Panc1 (cell line): ENCODE results near the gene XRCC2. TPM values are rescaled to one million over a fixed set of nuclear protein-coding genes. Genes with fewer than 3 reads are reported as not detected.

Experiments
- ATAC-seq: fragments of 200-7000 bp; cut with Tn5 transposase; 2 replicates; pipeline ENCODE4 v1.9.1; 2020; ENCODE audit warnings: mild to moderate bottlenecking, moderate library complexity
- BruUV-seq: library from RNA; stranded (reverse); fragments of 400-500 nt; replicated peaks from 2 replicates; lab custom pipeline; 2021; lab: Mats Ljungman, UMichigan
- CTCF ChIA-PET: fragments of 300-600 bp; sonication (Branson Sonifier 250); formaldehyde crosslinking; loops from one replicate; lab custom pipeline; 2022; ENCODE audit warnings: antibody characterized with exemption; lab: Charles Lee
- POLR2A ChIA-PET: fragments of 300-600 bp; sonication (Branson Sonifier 250); formaldehyde crosslinking; loops from one replicate; lab custom pipeline; 2022; ENCODE audit warnings: antibody characterized with exemption; lab: Charles Lee
- DNase-seq: peaks from one replicate; pipeline ENCODE4 v3.0.0-alpha.2; 2010; ENCODE audit warnings: low read depth, low spot score
- H3K27ac ChIP-seq: 2 replicates; pipeline ENCODE4 v1.5.1; 2011; ENCODE audit warnings: mild to moderate bottlenecking, low read length, inconsistent platforms
- H3K27me3 ChIP-seq: fragments of 200-500 bp; sonication (Bioruptor generic); 2 replicates; pipeline ENCODE4 v1.6.0; 2014; ENCODE audit warnings: low read length, inconsistent platforms; ENCODE audit not compliant: control insufficient read depth, insufficient read depth
- H3K36me3 ChIP-seq: fragments of 200-500 bp; sonication (Bioruptor generic); 2 replicates; pipeline ENCODE4 v1.5.1; 2014; ENCODE audit warnings: inconsistent platforms, mild to moderate bottlenecking, low read length, moderate library complexity; ENCODE audit not compliant: control insufficient read depth, insufficient read depth
- H3K4me1 ChIP-seq: 2 replicates; pipeline ENCODE4 v1.5.1; 2011; ENCODE audit warnings: inconsistent platforms, mild to moderate bottlenecking, low read length, moderate library complexity; ENCODE audit not compliant: control insufficient read depth, insufficient read depth
- H3K4me3 ChIP-seq, 2 experiments: 2 replicates each; pipeline ENCODE4 v1.5.1; 2011 to 2012; ENCODE audit warnings: low read depth in 2 of 2, low read length in 2 of 2, mild to moderate bottlenecking in 2 of 2, inconsistent platforms in 1 of 2, moderate library complexity in 1 of 2
- H3K9me3 ChIP-seq: fragments of 200-500 bp; sonication (Bioruptor generic); 2 replicates; pipeline ENCODE4 v1.5.1; 2014; ENCODE audit warnings: low read depth, mild to moderate bottlenecking, inconsistent platforms, low read length, moderate library complexity; ENCODE audit not compliant: control insufficient read depth, insufficient read depth
- POLR2AphosphoS5 ChIP-seq: IDR thresholded peaks from 2 replicates; pipeline ENCODE4 v1.6.1; 2012; ENCODE audit warnings: mild to moderate bottlenecking, low read depth, low read length, moderate library complexity
- SIN3A ChIP-seq: IDR thresholded peaks from 2 replicates; pipeline ENCODE4 v1.6.1; 2012; ENCODE audit warnings: low read depth, mild to moderate bottlenecking, low read length, moderate library complexity, borderline replicate concordance; ENCODE audit not compliant: insufficient read depth
- TCF7L2 ChIP-seq: IDR thresholded peaks from 2 replicates; pipeline ENCODE4 v1.6.1; 2011; ENCODE audit warnings: mild to moderate bottlenecking, low read depth, low read length, inconsistent platforms
- in situ Hi-C: cut with HindIII; loops from 2 replicates; pipeline ENCODE4 v1.10.0; 2016; ENCODE audit warnings: low sequenced_read_pairs, low pct_unique_long_range_greater_than_20kb
- intact Hi-C: fragments of 100-400 bp; cut with micrococcal nuclease; formaldehyde crosslinking; loops from one replicate; pipeline ENCODE4 v1.10.0; 2022; ENCODE audit not compliant: unreplicated experiment
- total RNA-seq: library from RNA; stranded (reverse); gene quantifications from one replicate; pipeline ENCODE4 v1.2.1, GENCODE V29; 2021; ENCODE audit not compliant: unreplicated experiment
- TF ChIP-seq, protein P1 (sequence below): fragments of 450-650 bp; IDR thresholded peaks from 2 replicates; pipeline ENCODE4 v1.5.1; 2017; ENCODE audit warnings: mild to moderate bottlenecking
- TF ChIP-seq, protein P2 (sequence below), 2 experiments: IDR thresholded peaks; 2 replicates each; pipeline ENCODE4 v1.6.1; 2011 to 2012; ENCODE audit warnings: low read depth in 2 of 2, control low read depth in 1 of 2, low read length in 1 of 2, mild to moderate bottlenecking in 1 of 2, moderate library complexity in 1 of 2; ENCODE audit not compliant: insufficient read depth in 1 of 2

The XRCC2 gene
- total RNA-seq, 1 experiment from 2014 or later = 10.3 TPM

DNA sequence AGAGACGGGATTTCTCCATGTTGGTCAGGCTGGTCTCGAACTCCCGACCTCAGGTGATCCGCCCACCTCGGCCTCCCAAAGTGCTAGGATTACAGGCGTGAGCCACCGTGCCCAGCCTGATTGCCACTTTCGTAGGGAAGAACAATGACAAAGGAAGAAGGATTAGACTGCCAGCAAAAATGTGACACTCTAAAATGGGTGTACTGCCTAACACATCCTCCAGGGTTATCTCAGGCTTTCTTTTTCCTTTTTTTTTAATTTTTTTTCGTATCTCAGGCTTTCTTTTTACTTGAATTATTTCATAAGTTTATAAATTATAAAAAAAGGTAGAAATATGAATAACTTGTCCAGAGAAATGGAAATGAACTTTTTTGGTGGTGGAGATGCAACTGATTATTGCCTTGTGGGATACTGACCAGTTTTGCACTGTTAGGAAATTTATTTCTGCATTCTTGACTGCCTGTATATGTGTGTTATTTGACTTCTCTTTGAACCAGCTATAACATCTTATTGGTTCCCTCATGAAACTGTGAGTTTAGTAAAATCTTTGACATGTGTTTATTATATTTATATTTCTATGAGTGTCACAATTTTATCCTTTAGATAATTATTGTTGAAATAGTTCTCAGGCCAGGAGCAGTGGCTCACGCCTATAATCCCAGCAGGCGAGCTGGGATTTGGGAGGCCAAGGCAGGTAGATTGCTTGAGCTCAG, 56.8 kb downstream of the XRCC2 start:
- no peak for DNase-seq
- BruUV-seq = no TSS peak
- TF ChIP-seq SIN3A (no peak), POLR2AphosphoS5 (no peak), TCF7L2 (no peak)
- TF ChIP-seq, protein P1, sequence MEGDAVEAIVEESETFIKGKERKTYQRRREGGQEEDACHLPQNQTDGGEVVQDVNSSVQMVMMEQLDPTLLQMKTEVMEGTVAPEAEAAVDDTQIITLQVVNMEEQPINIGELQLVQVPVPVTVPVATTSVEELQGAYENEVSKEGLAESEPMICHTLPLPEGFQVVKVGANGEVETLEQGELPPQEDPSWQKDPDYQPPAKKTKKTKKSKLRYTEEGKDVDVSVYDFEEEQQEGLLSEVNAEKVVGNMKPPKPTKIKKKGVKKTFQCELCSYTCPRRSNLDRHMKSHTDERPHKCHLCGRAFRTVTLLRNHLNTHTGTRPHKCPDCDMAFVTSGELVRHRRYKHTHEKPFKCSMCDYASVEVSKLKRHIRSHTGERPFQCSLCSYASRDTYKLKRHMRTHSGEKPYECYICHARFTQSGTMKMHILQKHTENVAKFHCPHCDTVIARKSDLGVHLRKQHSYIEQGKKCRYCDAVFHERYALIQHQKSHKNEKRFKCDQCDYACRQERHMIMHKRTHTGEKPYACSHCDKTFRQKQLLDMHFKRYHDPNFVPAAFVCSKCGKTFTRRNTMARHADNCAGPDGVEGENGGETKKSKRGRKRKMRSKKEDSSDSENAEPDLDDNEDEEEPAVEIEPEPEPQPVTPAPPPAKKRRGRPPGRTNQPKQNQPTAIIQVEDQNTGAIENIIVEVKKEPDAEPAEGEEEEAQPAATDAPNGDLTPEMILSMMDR = no peak
- TF ChIP-seq, protein P2, sequence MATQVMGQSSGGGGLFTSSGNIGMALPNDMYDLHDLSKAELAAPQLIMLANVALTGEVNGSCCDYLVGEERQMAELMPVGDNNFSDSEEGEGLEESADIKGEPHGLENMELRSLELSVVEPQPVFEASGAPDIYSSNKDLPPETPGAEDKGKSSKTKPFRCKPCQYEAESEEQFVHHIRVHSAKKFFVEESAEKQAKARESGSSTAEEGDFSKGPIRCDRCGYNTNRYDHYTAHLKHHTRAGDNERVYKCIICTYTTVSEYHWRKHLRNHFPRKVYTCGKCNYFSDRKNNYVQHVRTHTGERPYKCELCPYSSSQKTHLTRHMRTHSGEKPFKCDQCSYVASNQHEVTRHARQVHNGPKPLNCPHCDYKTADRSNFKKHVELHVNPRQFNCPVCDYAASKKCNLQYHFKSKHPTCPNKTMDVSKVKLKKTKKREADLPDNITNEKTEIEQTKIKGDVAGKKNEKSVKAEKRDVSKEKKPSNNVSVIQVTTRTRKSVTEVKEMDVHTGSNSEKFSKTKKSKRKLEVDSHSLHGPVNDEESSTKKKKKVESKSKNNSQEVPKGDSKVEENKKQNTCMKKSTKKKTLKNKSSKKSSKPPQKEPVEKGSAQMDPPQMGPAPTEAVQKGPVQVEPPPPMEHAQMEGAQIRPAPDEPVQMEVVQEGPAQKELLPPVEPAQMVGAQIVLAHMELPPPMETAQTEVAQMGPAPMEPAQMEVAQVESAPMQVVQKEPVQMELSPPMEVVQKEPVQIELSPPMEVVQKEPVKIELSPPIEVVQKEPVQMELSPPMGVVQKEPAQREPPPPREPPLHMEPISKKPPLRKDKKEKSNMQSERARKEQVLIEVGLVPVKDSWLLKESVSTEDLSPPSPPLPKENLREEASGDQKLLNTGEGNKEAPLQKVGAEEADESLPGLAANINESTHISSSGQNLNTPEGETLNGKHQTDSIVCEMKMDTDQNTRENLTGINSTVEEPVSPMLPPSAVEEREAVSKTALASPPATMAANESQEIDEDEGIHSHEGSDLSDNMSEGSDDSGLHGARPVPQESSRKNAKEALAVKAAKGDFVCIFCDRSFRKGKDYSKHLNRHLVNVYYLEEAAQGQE (IDR thresholded peaks at IDR 0.05; ENCODE audit: insufficient read depth in 1 of 2, low read depth in 2 of 2, low read length in 1 of 2) = no peak
- Histone ChIP-seq H3K4me3 (no peak overlapping the region), H3K27ac (no peak overlapping the region), H3K4me1 (no peaks in the 10 kb centered on the region; the same call in 1 of the 2 replicates), H3K36me3 (no peaks in the 10 kb centered on the region), H3K9me3 (no peaks in the 10 kb centered on the region), H3K27me3 (no peaks in the 10 kb centered on the region)
- ATAC-seq = no peak
- CTCF ChIA-PET = no interaction called here
- intact Hi-C loops = no loop called here
- in situ Hi-C loops = no loop called here
- POLR2A ChIA-PET = interaction anchor here (0.6 kb wide), 1 partner anchor 18 kb away, joined by 7 read pairs; no protein-coding TSS in a partner anchor

DNA sequence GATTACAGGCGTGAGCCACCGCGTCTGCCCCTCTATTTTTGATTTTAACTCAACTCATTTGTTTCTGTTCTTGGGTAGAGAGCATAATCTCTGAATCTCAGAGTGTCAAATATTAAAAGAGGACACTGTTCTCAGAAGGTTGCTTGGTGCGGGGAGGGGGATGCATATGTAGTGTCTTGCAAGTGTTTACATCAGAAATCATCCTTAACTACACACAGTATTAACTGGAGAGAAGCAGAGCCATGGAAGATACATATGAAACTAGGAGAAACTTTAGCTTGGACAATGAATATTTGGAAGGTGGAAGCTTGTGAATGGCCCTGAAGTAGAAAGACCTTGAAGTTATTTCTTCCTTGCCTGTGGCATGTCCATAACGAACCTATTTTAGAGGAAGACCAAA, 57.5 kb downstream of the XRCC2 start:
- Histone ChIP-seq H3K4me3 (no peak overlapping the region), H3K4me1 (no peaks in the 10 kb centered on the region; the same call in 1 of the 2 replicates), H3K9me3 (no peaks in the 10 kb centered on the region), H3K36me3 (no peaks in the 10 kb centered on the region), H3K27me3 (no peaks in the 10 kb centered on the region), H3K27ac (no peak overlapping the region)
- in situ Hi-C loops (no loop called here), intact Hi-C loops (no loop called here)
- ATAC-seq = no peak
- ChIA-PET CTCF (no interaction called here), POLR2A (no interaction called here)
- TF ChIP-seq, protein P1 = no peak
- TF ChIP-seq SIN3A = no peak
- no peak for TF ChIP-seq POLR2AphosphoS5
- TF ChIP-seq, protein P2 (IDR thresholded peaks at IDR 0.05; ENCODE audit: insufficient read depth in 1 of 2, low read depth in 2 of 2, low read length in 1 of 2) = no peak
- no peak for TF ChIP-seq TCF7L2
- DNase-seq = no peak
- BruUV-seq = no TSS peak
